NCI-H510A treated with DMSO at 0.1 percent for 48 hours (cell line): Measurements from ENCODE around the gene ZNF511.

Experiments
- DNase-seq: peaks from one replicate; lab custom pipeline; 2025; lab: John Stamatoyannopoulos, UW

The ZNF511 gene

DNA sequence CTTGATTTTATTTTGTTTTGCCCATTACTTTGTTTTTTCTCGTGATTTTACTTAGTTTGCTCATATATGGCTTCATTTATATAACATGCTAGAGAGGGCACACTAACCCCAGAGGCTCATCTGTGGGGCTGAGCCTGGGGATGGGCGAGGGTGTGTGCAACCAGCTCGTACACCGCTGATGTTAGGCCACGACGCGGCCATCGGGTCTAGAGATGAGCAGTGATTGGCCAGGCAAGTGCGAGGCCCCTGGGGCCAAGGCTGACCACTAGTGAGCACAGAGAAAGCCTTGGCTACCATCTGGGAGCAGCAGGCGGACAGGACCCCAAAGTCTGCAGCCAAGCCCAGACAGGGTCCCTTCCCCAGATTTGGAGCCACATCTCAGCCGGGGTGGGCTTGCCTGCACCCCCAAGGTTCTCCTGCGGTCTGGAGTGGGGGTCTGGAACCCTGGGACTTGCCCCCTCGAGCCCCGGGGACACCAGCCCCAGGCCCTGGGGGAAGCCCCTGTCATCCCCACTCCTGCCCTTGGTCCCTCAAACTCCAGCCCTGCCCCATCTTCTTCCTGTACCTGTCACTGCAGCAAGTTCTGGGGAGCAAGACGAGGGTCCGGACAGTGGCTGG is 45.4 kb downstream of the ZNF511 start:
- no peak for DNase-seq

DNA sequence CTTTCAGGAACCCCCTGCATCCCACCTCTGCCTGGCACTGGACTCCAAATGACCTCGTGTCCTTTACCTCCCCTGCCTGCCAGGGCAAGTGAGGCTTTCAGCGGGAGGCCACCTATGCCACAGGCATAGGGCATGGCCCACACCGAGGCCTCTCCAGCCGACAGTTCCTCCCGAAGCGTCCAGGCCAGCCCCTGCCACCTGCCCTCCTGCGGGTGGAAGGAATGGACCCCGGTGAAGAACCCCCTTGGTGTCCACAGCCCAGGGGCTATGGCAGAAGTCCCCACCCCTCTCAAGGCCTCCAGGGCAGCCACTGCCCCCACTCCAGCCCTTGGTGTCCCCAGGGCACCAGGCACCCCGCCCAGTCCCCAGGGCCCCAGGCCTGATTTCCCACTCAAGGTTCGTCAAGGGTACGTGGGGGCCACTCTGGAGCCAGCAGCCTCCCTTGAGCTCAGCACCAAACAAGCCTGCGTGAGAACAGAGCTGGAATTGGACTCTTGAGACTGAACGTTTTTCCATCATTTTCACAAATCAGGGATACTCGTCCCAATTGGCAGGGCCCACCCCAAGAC is 46.0 kb downstream of the ZNF511 start:
- DNase-seq, result no peak

DNA sequence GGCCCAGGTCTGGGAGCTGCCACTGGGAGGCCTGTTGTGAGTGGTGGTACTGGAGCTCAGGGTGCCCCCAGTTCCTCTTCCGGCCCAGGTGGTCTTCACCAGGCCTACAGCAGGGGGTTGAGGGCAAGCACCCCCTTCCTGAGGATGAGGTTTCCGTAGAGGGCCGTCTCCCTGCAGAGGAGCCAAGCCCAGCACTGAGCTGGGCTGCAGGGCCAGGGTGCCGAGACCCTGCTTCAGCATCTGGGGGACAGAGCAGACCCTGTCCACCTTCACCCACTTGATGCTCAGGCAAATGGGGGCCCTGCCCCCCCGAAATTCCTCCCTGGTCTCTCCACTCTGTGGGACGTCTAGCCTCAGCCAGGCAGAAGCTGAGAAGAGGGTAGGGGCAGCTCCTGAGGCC is 46.6 kb downstream of the ZNF511 start:
- no peak for DNase-seq

DNA sequence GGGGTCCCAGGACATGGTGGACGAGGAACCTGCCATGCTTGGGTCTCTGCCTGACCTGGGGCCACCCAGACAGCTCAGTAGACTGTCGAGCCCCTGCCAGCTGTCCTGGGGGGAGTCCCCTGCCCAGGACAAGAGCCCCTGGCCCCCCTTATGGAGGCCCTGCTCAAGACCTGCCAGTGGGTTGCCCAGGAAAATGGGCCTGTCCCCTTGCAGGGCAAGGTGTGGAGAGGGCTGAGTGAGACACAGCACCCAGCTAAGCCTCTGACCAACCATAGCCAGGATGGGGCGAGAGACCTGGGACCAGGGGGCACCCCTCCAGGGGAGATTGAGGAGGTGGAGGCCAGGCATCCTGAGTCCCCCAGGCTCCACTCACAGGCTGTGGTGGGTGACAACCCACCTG is 47.3 kb downstream of the ZNF511 start:
- no peak for DNase-seq

DNA sequence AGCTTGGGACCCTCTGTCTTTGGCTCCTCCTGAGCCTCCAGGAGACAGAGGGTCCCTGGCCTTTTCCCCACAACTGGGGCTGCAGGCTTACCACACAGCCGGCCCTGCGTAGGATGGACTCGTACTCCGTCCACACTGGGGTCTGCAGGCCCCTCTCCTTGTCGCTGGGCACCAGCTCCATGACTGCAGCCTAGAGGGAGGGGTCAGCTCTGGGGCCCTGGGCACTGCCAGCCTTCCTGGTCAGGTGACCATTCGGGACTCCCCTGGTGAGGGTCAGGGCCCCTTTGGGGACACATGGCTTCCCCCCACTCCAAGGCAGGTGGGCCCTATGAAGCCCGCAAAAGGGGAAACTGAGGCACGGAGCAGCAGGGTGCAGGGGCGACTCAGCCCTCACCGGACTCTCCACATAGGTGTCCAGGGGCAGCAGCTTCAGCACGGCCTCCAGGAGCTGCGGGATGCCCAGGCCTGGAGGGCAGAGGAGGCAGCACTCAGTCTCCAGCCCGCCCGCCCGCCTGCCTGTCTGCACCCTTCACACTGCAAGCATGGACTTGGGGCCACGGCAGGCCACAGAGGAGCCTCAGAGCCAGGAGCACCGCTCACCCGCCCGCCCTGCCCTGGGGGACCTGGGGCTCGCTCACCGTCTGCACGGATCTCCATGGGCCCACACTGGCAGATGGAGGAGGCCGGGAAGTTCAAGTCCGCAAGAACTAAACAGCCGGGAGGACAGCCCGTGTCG is 48.0 kb downstream of the ZNF511 start:
- no peak for DNase-seq

DNA sequence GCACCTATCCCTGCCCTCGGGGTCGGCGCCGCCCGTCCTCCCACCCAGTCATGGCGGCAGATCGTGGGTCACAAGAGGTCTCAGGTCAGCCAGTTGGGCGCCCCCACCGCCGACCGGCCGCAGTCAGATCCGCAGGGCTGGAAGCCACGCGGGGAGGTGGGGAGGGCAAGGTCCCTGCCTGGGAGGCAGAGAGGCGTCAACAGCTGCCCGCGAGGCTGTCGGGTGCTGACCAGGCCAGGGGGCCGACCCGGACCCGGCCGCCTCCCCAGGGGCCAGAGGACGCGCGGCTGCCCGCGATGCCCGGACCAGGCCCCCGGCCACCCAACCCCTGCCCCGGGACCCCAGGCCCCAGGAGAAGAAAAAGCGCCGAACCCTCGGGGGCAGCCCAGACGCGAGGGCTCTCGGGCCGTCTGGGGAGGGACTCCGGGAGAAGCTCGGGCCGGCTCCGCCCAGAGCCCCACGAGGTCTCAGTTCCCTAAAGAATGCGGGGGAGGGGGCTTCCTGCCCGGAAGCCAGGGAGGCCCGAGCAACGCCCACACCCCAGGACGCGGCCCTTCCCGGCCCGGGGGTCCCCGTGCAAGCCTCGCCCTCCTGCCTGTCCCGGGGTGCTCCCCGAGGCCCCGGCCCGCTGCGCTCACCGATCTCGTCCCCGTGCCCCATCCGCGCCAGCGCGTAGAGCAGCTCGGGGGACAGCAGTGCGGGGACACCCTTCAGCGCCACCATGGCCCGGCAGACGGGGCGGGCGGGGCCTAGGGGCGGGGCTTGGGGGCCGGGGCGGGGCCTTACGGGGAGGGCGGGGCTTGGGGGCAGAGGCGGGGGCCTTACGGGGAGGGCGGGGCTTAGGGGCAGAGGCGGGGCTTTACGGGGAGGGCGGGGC is 48.8 kb downstream of the ZNF511 start, which contains the start of gene FUOM:
Gene FUOM (minus strand): TSS at position 735 of the 877 bp plus-strand sequence. CDS start 12 bp downstream, at position 723.
- no peak for DNase-seq

DNA sequence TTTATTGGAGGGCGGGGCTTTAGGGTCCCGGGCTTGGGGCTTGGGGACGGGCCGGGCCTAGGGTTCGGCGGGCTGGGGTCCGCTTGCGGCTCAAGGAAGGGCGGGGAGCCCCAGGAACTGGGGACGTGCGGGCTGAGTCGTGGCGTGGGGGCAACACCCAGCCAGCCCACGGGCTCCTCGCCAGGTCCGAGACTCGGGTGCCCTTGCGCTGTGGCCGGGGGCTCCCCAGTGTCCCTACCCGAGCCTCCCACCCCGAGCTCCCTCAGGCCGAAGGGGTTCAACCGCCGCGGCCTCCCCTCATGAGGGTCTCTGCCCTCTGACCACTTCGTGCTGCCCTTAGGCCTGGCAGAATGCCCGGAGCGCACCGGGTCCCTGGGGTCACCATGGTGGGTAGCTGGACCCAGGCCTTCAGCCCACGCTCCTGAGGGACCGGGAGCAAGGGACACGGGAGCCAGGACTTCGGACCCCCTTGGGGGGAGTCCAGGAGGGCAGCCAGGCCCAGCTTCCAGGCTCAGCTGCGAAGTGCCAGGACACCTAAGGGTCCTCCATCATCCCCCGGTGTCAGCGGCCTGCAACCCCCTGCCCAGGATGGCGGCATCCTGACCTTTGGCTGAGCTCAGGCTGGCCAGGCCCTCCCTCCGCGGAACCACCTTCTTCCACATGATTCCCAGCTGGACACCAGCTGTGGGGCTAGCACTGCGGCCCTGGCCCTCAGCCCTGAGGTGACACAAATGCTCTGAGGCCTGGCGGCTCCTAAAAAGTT is 49.6 kb downstream of the ZNF511 start:
- DNase-seq, result no peak

DNA sequence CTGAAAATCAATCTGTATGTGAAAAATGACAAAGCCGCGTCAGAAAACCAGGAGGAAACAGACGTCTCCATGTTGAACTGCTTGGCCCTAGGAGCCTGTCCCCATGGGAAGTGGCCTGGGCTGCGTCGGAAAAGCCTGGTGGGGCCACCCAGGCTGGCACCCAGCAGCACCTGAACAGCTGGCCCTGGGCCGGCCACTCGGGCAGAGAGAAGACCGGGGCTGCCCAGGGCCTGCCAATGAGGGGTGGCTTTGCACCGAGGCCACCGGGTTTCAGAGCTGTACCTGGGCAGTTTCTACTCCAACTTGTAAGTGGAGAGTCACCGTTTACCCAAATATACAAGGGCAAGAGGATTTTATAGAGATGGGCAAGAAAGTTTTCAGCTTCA is 50.2 kb downstream of the ZNF511 start:
- DNase-seq, result no peak

DNA sequence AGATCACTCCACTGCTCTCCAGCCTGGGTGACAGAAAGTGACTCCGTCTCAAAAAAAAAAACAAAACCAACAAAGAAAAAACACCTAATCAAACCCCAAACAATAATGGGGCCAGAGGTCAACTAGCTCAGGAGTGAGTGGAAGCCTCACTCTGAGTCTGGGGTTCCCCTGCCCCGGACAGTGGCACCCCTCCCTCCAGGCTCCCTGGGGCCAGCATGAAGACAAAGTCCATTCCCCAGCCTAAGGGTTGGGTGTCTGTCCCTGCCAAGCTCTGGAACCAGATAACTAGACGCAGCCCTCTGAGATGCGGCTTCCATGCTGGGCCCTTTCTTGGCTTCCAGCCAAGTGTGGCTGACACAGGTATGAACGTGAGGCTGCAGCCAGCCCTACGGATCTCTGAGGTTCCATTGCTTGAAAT is 50.8 kb downstream of the ZNF511 start:
- peak; percentile 51 for DNase-seq

DNA sequence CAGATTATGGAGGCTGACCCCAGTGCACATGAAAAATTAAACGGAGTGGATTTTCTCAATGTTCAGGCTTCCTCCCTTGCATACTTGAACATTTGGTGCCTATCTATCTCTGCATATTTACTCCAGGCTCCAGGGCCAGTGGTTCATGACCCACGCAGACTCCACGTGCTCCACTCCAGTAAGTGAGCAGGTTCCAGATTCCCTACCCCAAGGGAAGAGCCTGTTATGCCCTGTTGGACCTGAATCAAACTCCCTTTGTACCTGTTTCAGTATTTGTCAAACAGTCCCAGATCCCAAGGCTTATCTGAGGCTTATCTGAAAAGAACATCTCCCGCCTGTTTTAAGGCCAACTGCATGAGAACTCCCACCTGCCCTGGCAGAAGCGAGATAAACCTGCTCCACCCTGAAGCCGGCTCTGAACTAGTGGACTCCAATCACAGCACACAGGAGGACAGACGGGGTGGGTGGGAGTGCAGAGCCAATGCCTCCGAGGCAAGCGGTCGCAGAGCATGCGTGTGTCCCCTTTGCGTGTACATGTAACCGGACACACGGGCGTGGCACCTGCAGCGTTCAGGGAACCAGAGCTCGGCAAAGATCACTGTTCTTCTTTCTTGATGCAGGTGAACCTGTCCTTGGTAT is 51.4 kb downstream of the ZNF511 start:
- DNase-seq, result no peak

DNA sequence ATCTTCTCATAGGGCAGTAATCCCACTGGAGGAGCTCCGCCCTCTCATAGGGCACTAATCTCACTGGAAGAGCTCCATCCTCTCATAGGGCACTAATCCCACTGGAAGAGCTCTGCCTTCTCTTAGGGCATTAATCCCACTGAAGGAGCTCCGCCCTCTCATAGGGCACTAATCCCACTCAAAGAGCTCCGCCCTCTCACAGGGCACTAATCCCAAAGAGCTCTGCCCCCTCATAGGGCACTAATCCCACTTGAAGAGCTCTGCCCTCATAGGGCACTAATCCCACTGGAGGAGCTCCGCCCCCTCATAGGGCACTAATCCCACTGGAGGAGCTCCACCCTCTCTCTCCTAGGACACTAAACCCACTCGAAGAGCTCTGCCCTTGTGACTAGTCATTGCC is 52.5 kb downstream of the ZNF511 start:
- DNase-seq, result no peak

DNA sequence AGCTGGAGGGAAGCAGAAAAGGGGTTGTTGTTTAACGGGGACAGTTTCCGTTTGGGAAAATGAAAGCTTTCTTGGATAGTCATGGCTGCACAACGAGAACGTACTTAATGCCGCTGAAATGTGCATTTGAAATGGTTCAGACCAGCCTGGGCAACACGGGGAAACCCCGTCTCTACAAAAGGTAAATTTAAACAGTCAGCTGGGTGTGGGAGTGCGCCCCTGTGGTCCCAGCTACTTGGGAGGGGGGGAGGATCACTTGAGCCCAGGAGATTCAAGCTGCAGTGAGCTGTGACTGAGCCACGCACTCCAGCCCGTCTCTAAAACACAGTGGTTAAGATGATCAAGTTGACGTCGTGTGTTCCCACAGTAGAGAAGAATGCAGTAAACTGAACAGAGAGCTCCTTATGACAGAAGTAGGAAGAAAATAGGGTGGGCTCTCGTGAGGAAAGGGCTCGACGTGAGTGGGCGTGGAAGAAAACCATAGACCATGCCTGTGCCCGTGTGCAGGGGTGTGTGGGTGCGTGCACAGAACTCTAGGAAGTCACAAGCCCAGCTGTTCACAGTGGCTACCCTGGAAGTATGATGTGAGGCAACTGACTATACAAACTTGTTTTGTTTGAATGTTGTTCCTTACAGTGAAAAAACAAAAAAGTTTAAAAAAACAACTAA is 53.2 kb downstream of the ZNF511 start:
- no peak for DNase-seq
